ENCODE data around the gene ZNF772.
"Not testable (repeated sequence)": the region's sequence is repeated elsewhere in the genome, so short reads cannot be mapped to it uniquely, and the experiment has no call there.

DNA sequence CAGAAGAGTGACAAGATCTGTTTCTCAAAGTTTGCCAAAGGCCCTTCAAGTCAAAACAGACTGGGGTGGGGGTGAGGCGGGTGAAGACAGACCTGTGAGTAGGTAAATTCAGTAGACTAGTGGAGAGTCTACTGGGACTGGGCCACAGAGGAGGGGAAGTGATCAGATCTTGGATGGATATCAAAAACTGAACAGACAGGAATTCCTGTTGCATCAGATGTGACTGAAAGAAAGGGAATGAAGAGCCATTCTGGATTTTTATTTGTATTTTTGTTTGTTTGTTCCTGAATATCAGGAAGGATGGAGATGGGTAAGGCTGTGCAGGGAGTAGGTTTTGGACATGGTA, 10.9 kb upstream of the ZNF772 start:
- TF ChIP-seq, protein P1, sequence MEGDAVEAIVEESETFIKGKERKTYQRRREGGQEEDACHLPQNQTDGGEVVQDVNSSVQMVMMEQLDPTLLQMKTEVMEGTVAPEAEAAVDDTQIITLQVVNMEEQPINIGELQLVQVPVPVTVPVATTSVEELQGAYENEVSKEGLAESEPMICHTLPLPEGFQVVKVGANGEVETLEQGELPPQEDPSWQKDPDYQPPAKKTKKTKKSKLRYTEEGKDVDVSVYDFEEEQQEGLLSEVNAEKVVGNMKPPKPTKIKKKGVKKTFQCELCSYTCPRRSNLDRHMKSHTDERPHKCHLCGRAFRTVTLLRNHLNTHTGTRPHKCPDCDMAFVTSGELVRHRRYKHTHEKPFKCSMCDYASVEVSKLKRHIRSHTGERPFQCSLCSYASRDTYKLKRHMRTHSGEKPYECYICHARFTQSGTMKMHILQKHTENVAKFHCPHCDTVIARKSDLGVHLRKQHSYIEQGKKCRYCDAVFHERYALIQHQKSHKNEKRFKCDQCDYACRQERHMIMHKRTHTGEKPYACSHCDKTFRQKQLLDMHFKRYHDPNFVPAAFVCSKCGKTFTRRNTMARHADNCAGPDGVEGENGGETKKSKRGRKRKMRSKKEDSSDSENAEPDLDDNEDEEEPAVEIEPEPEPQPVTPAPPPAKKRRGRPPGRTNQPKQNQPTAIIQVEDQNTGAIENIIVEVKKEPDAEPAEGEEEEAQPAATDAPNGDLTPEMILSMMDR (optimal IDR thresholded peaks at IDR 0.05 in 1 of 3, IDR thresholded peaks at IDR 0.05 in 1 of 3, conservative IDR thresholded peaks at IDR 0.05 in 1 of 3; ENCODE audit: extremely low read depth in 1 of 3, insufficient read depth in 2 of 3, low read length in 3 of 3): not testable (repeated sequence)
- not testable (repeated sequence) for TF ChIP-seq EZH2 (IDR thresholded peaks at IDR 0.05; ENCODE audit: low read length)

All from keratinocyte (primary cell).